ENCODE data around the gene HACD3. TPM values are rescaled to one million over a fixed set of nuclear protein-coding genes. Genes with fewer than 3 reads are reported as not detected.
"Not testable (repeated sequence)": the region's sequence is repeated elsewhere in the genome, so short reads cannot be mapped to it uniquely, and the experiment has no call there.

Gene HACD3
- total RNA-seq, 1 donor from 2014 or later = 117 TPM

GRCh38 chr15:65550681-65551098 is 20.4 kb downstream of the HACD3 start:
- no peak for DNase-seq

- DNase-seq = no peak
Observed at GRCh38 chr15:65551183-65551582, 20.9 kb downstream of the HACD3 start.

- not testable (repeated sequence) for DNase-seq
Observed at GRCh38 chr15:65552851-65553250, 22.6 kb downstream of the HACD3 start.

GRCh38 chr15:65553691-65554090 is 23.4 kb downstream of the HACD3 start:
- no peak for DNase-seq

- DNase-seq = no peak
Observed at GRCh38 chr15:65556622-65557021, 26.4 kb downstream of the HACD3 start.

GRCh38 chr15:65558336-65558735 is 28.1 kb downstream of the HACD3 start:
- DNase-seq = no peak

- DNase-seq = no peak
Observed at GRCh38 chr15:65558997-65559760, 28.9 kb downstream of the HACD3 start.

GRCh38 chr15:65559941-65560340 is 29.7 kb downstream of the HACD3 start:
- DNase-seq = no peak

GRCh38 chr15:65561934-65562333 is 31.7 kb downstream of the HACD3 start:
- DNase-seq = no peak

- DNase-seq = no peak
Observed at GRCh38 chr15:65569728-65570127, 39.5 kb downstream of the HACD3 start.

GRCh38 chr15:65571971-65572370 is 41.7 kb downstream of the HACD3 start:
- DNase-seq = no peak

GRCh38 chr15:65576664-65577063 is 46.4 kb downstream of the HACD3 start:
- DNase-seq = no peak

- no peak for DNase-seq
Observed at GRCh38 chr15:65577129-65577996, 47.1 kb downstream of the HACD3 start.

- DNase-seq = no peak
Observed at GRCh38 chr15:65578904-65579728, 48.9 kb downstream of the HACD3 start.

- DNase-seq = no peak
Observed at GRCh38 chr15:65579762-65580161, 49.5 kb downstream of the HACD3 start.

- no peak for DNase-seq
Observed at GRCh38 chr15:65580287-65580686, 50.0 kb downstream of the HACD3 start.

GRCh38 chr15:65583701-65584100 is 53.4 kb downstream of the HACD3 start:
- DNase-seq = no peak

- no peak for DNase-seq
Observed at GRCh38 chr15:65584241-65584640, 54.0 kb downstream of the HACD3 start.

GRCh38 chr15:65587094-65587493 is 56.8 kb downstream of the HACD3 start:
- no peak for DNase-seq

GRCh38 chr15:65595960-65596359 is 65.7 kb downstream of the HACD3 start:
- no peak for DNase-seq

- no peak for DNase-seq
Observed at GRCh38 chr15:65598468-65598867, 68.2 kb downstream of the HACD3 start.

- DNase-seq = no peak
Observed at GRCh38 chr15:65599677-65600076, 69.4 kb downstream of the HACD3 start.

GRCh38 chr15:65603134-65603533 is 72.9 kb downstream of the HACD3 start:
- DNase-seq = no peak
